ENCODE data around the gene TPGS2. TPM values are rescaled to one million over a fixed set of nuclear protein-coding genes. Genes with fewer than 3 reads are reported as not detected.

The TPGS2 gene
- polyA plus RNA-seq, 3 donors = 25.1 to 54.1 (median 45.6) TPM

DNA sequence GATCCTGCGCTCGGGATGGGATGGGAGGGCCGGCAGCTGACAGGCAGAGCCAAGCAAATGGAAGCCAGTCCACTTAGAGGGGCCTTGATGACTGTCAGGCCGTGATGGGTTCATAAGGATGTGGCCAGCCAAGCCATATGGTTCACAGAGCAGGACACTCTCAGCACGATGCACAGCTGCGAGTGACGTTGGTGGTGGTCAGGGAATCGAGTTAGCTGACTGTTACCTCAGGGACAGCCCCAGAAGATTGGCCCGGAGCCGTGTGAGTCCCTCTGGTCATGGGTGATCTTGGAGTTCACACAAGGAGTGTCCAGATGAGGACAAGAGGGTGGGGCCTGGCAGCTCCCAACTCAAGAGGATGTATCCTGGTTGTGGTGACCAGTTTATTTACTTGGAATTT is 70.2 kb downstream of the TPGS2 start:
- WGBS, 3 donors = 72 to 81% (median 80%) methylated on average over 10 of the region's 10 CpGs

DNA sequence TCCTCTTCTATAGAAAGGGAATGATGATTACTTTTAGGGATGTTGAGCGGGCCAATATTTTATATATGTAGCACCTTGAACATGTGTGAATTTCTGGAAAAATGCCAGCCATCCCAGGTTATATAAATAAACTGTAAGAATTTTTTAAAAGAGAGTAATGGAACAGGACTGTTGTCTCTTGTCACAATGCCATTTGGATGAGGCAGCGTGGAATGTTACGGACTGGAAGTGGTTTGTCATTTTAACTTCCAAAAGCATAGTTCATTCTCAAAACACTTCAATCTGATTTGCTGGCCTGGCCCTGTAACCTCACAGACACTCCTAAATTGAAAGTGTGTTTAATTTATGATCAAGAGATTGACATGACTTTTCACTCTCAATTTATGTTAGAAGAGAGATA is 70.8 kb downstream of the TPGS2 start:
- H3K27ac ChIP-seq (ENCODE audit: low read depth, low read length) = no peak overlapping the region
- 70 to 82% (median 74%) methylated on average over 3 of the region's 3 CpGs for WGBS, 3 donors

More for the DNA sequence above, 70.2 kb downstream of the TPGS2 start:
- no peak overlapping the region for H3K27ac ChIP-seq (ENCODE audit: low read depth, low read length)

DNA sequence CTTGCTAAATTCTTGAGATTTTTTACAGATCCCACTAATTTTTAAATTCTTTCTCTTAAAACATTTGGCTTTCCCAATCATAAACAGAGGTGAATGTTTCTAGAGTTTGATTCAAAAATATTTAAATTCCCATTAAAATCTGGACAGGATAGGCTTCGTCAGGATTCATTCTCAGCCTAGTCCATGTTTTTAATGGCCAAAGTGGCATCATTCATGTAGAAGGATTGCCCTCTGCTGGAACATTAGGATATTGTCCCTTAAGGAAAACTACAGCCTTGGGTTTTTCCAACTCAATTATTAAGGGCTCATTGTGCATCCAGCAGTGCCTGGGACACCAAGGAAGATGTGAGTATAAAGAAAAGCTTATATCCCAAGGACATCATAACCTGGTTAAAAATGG is 71.7 kb downstream of the TPGS2 start:
- WGBS, 3 donors = 7 to 28% (median 11%) methylated on average over 1 of the region's 1 CpG

DNA sequence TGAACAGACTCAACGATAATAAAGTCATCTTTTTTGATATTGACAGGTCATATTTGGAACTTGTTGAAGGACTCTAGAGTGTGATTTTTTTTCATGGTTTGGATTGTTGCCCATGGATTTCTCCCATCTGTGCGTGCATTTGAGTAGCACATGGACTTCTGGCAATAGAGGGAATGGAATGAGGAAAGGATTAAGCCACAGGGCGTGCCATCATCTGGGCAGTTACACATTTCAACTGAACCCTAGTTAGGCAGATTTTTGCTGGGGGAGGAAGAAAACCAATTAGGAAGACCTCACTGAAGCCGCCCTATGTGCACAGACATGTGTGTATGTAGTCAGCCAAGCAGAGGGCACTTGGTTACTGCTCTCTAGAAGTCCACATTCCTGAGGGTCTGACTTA is 72.6 kb downstream of the TPGS2 start:
- 48 to 72% (median 71%) methylated on average over 4 of the region's 4 CpGs for WGBS, 3 donors
- H3K27ac ChIP-seq (ENCODE audit: low read depth, low read length) = no peak overlapping the region

More for the DNA sequence above, 71.7 kb downstream of the TPGS2 start:
- H3K27ac ChIP-seq (ENCODE audit: low read depth, low read length) = no peak overlapping the region

DNA sequence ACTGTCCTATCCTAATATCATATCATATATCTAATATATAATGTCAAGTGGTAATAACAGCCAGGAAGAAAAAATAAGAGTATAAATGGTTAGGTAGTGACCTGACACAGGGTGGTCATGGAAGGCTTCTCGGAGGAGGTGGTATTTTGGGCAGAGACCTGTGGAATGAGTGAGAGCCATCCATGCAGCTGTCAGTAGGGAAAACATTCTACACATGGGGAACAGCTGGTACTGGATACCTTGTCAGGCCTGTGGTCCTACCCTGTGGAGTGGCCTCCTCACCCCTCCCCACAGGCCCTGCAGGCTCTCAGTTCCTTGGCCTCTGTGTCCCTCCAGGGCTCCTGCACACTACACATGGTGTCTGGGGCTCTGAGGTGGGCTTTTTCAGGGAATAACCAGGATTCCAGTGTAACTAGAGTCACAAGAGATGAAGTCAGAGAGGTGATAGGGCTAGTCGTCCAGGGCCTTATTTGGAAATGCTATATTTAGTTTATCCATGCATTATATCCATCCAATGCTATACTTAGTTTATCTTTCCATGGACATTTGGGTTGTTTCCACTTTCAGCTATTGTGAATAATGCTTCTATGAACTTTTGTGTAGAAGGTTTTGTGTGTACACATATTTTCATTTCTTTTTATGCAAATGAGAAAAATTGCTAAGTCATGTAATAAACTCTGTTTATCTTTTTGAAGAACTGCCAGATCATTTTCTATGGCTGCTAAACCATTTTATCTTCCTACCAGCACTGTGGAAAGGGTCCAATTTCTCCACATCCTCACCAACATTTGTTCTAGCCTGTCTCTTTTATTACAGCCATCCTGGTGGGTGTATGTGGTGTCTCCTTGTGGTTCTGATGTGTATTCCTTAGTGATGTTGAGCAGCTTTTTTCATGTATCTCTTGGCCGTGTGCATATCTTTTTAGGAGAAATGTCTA is 75.6 kb downstream of the TPGS2 start:
- WGBS, 3 donors = 57 to 65% (median 57%) methylated on average over 3 of the region's 3 CpGs
- no peak overlapping the region for H3K27ac ChIP-seq (ENCODE audit: low read depth, low read length)

DNA sequence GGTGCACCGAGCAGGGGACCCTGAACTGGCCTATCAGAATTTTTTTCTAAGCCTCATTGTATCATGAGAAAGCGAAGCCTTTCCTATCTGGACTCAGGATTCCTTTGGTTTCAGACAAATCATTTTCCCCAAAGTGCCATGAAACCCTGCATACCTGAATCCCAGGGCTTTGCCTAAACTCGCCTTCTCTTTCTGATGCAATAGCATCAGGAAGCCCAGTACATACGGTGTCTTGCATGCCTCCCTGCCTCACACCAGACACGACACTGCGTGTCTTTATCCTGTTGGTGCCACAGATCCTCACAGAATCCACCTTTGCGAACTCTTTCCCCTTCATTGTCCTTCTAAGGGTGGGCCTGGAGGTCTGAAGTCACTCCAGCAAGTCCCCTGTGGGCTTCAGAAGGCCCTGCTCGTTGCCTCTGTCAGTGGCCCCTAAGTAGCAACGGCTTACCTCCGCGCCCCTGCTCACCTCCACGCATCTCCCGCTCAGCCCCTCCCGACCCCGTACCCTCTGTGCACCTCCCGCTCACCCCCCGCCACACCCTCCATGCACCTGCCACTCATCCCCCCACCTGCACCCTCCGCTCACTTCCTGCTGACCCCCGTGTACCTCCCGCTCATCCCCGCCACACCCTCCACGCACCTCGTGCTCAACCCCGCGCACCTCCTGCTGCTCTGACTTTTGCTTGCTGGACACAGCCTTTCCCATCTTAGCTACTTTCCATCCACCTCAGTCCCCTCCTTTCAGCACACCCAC is 83.4 kb downstream of the TPGS2 start:
- WGBS, 3 donors = 89 to 93% (median 89%) methylated on average over 25 of the region's 25 CpGs
- no peak overlapping the region for H3K27ac ChIP-seq (ENCODE audit: low read depth, low read length)

DNA sequence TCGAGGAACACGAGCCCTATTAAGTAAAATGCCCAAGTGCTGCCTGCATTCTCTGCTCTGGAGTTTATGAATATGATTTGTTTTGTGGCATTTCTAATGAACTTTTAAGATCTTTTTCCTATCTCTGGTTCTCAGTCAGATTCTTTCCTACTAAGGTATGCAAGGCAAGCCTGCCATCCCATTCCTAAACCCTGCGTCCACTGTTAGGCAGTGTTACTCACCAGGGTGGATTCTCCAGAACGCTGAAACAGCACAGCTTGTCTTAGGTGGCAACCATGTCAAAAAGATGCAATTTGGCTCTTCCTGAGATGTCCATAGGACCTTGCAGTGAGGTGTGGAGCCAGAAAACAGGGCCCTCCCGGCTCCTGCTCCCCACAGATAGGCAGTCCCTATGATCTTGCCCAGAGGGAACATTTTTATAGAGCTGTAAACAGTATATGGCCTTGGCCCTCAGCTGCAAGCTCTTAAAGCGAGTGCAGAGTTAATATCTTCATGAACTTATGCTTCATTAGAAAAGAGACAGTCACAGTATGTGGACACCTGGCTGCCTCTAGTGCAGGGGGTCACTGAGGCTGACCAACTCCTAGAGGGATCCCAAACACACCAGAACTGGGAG is 84.4 kb downstream of the TPGS2 start:
- H3K27ac ChIP-seq (ENCODE audit: low read depth, low read length) = no peak overlapping the region
- 77 to 85% (median 79%) methylated on average over 6 of the region's 6 CpGs for WGBS, 3 donors

Other genes with a start within 250 kb of the TPGS2 start
- 1 to 10 TPM; 1.6 to 4.3 (median 2.9) TPM for gene KIAA1328, start 125 bp upstream of the TPGS2 start, polyA plus RNA-seq